HG02885 (cell line): ENCODE measurements around the gene TPSG1.

Experiments used
- ATAC-seq: cut with Tn5 transposase; IDR thresholded peaks from one replicate; pipeline ENCODE4 v1.9.1; 2021; ENCODE audit warnings: mild to moderate bottlenecking; ENCODE audit not compliant: unreplicated experiment, poor library complexity

The TPSG1 gene

DNA sequence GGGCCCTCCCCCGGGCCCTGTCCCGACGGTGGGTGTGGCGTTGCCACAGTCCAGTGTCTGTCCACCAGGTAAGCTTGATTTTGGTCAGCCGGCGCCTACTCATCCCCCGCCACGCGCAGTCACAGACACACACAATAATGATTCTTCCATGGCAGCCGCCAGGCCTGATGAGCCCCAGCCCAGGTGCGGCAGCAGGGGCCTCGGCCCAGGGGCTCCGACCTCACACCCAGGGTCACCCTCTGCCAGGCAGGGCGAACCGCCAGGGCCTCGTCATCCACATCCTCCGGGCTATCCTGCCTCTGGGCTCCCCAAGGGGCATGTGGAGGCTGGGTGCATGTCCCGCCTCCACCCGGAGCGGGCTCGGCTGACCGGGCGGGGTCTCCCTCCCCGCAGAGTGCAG is 7.5 kb downstream of the TPSG1 start:
- no peak for ATAC-seq

DNA sequence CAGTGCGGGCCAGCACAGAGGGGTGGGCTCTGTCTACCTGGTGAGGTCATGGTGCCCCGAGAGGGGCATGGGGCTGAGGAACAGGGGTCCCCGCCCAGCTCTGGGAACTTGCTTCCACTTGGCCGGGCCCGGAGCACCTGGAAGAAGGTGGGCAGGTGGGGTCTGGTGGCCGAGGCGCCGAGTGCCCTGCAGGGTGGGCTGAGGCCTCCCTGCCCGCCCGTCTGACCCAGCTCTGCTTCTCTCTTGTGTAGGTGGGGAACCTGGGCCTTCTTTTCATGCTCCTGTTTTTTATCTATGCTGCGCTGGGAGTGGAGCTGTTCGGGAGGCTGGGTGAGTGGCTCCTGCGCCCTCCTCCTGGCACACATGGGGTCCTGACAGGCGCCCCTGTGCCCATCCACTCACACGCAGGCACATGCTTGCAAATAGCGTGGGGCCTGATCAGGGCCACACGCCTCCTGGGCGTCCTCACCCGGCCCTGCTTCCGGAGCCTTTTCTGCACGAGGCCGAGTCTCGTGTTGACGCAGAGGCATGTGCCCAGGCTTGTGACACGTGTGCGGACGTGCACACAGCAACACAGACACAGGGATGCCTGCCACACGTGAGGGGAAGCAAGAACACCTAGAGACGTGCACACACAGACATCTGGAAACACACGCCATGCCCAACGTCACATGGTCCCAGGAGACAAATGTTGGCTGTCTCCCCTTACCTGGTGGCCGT is 8.2 kb downstream of the TPSG1 start:
- ATAC-seq: no peak

DNA sequence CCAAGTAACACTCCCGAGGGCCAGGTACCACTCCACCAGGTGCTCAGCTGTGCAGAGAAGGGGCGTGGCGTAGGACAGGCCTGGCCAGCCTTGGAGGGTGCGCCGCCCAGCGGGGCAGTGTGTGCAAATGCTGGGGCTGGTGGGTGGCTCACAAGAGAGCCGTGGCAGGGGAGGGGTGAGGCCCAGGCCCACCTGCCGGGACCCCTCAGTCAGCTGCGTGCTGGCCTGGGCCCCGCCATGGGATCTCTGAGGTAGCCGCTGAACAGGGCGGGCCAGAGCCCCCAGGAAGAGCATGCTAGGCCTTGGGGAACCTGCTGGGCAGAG is 8.8 kb downstream of the TPSG1 start:
- no peak for ATAC-seq

DNA sequence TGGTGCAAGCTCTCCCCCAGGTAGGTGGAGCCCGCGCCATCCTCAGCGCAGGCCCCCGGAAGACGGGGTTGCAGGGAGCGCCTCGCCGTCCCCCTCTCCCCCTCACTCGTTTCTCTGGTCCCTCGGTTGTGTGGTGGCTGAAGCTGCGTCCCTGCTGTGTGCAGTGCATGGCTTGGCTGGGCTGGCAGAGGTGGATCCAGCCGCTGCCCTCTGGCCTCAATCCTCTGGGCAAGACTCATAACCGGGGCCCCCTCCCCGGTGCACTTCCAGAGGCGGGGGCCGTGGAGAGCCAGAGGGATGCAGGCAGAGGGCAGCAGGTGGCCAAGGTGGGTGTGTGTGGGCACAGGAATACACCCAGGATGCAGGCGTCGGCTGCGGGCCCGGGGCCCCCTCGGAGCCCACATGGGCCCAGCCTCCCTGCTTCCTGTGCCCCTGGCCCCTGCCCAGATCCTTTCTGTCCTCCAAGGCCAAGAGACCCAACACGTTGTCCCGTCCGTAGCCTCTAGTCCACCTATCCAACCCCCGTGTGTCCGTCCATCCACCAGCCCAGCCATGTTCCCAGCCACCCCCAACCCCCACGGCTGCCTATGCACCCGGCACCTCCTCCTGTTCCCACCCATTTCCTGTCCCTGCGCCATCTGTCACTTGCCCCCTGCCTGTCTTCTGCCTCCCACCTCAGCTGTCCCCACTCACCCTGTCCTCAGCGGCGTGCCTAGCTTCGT is 9.3 kb downstream of the TPSG1 start:
- no peak for ATAC-seq

DNA sequence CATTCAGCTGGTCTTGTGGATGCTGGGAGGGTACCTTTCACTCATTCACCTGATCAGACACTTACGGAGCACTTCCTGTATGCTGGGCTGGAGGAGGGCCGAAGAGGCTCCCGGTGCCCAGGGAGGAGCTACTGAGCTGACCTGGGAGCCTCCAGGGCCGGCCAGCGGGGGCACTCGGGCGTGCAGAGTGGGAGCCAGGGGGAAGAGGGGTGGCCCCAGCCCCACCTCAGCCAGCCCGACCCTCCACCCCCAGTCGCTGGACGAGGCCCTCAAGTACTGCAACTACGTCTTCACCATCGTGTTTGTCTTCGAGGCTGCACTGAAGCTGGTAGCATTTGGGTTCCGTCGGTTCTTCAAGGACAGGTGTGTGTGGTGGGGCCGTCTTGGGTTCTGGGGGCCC is 10.3 kb downstream of the TPSG1 start:
- no peak for ATAC-seq

DNA sequence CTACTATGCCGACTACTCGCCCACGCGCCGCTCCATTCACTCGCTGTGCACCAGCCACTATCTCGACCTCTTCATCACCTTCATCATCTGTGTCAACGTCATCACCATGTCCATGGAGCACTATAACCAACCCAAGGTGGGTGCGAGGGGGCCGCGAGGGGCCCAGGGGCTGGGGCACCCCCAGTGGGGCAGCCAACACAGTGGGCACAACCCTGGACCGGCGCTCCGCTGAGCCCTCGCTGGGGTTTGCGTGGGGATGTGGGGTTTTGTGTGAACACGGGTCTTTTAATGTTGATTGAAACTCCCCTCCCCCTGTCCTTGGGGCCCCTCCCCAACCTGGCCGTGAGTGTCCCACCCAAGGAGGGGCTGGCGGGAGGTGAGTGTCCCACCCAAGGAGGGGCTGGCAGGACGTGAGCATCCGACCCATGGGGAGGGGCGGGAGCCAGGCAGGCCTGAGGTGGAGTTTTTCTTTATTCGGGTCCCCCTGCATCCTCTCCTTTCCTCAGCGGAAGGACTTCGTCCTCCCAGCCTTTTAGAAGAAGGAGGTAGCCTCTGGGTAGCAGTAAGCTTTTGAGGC is 11.2 kb downstream of the TPSG1 start:
- no peak for ATAC-seq

DNA sequence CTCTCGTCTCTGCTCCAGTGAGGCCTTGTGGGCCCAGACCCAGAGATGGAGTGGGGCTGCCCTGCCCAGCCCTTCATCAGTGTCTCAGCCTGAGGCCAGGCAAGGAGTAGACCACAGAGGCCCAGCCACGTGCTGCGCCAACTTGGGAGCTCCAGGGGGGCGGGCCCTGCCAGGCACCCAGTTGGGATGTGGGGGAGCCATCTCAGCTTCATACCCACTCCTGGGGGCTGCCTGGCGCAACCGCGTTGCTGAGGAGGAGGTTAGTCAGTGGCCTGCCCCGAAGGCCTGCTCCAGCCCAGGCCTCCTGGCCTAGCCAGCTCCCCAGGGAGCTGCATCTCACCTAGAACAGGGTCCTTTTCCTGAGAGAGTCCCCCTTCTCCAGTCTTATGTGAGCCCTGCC is 11.8 kb downstream of the TPSG1 start:
- ATAC-seq: no peak

DNA sequence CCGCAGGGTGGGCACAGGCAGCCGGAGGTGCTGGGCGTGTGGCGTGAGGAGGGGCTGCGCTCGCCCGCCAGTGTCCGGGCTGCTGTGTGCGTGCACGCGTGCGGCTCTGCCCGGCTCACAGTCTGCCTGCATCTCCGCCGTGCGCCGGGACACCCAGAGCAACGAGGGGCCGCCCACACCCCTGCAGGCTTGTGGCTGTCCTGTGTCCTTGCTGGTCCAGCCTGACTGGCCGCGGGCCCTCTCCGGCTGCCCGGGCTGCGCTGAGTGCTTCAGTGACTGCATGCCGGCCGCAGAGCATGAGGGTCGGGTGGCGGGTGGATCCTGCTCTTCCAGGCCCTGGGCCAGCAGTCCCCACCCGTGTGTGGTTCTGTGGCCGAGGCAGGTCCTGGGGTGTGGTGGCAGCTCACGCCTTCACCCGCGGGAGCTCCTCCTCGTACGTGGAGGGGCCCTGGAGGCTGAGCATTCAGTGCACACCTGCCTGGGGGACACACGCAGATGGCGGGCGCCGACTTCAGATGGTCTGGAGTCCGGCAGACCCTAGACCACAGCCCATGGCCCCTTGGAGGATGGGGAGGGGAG is 12.4 kb downstream of the TPSG1 start:
- ATAC-seq: no peak

DNA sequence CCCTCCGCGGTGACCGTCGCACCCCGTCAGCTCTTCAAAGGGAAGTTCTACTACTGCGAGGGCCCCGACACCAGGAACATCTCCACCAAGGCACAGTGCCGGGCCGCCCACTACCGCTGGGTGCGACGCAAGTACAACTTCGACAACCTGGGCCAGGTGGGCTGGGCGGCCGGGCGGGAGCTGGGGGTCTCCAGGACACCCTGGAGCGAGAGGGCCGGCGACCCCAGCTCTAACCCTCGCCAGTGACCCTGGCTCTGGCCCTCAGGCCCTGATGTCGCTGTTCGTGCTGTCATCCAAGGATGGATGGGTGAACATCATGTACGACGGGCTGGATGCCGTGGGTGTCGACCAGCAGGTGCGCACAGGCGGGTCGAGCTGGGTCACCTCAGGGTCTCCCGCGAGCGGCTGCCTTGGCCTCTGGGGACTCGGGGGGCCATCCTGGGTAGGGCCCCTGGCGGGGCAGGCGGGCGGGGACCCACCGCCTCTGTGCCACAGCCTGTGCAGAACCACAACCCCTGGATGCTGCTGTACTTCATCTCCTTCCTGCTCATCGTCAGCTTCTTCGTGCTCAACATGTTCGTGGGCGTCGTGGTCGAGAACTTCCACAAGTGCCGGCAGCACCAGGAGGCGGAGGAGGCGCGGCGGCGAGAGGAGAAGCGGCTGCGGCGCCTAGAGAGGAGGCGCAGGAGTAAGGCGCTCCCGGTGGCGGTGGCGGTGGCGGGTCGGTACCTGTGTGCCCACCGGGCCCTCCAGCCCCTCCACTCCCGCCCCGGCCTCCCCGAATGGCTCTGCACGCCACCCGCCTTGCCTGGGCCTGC is 13.4 kb downstream of the TPSG1 start:
- no peak for ATAC-seq

DNA sequence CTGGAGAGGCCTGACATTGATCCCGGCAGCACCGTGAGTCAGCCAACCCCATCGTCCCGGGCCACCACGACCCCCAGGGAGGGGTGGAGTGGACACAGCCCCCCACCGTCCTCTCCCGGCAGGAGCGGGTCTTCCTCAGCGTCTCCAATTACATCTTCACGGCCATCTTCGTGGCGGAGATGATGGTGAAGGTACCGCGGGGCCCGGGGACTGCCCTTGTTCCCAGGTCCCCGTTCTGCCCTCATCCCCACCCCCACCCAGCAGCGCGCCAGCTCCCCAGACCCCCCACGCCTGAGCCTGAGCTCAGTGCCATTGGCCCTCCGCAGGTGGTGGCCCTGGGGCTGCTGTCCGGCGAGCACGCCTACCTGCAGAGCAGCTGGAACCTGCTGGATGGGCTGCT is 14.6 kb downstream of the TPSG1 start:
- no peak for ATAC-seq

DNA sequence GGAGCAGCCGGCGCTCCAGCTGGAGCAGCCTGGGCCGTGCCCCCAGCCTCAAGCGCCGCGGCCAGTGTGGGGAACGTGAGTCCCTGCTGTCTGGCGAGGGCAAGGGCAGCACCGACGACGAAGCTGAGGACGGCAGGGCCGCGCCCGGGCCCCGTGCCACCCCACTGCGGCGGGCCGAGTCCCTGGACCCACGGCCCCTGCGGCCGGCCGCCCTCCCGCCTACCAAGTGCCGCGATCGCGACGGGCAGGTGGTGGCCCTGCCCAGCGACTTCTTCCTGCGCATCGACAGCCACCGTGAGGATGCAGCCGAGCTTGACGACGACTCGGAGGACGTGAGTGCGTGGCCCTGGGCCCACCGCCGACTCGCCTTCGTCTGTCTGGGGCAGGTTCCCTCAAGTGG is 16.0 kb downstream of the TPSG1 start:
- ATAC-seq: no peak

DNA sequence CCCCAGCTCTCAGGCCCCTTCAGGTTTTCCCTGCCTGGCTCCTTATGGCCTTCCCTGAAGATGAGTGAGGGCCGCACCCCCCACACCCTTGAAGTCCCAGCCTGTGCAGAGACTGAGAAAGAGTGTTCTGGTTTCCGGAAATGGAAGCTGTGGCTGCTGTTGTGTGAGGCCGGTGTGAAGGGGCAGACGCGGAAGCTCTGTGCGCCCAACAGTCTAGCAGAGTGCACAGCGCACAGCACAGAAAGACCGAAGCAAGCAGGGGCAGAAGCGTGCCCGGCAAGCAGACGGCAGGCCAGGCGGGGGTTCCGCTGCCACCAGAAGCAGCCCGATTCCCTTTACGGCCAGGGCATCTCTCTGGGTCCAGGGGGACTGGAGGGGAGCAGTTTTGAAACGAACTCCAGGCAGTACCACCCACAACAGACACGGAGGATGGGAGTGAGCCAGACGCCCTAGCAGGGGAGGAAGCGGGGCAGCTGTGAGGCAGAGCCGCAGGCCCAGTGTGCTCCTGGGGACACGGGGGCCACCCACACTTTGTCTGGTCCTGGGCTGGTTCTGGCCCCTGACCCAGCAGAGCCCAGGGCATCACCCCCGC is 16.7 kb downstream of the TPSG1 start:
- ATAC-seq: no peak

DNA sequence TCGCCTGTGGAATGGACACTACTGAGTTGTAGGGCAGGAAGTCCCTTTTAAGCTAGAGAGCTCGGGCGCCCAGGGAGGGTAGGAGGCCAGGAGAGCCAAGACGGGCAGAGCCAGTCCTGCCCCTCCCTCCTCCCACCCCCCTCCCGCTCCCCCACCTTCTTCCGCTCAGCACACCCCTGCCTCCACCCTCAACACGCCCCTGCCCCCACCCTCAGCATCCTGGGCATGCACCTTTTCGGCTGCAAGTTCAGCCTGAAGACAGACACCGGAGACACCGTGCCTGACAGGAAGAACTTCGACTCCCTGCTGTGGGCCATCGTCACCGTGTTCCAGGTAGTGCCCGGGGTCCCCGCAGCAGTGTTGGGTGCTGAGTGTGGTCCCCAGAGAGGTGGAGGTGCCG is 18.3 kb downstream of the TPSG1 start:
- ATAC-seq: no peak

DNA sequence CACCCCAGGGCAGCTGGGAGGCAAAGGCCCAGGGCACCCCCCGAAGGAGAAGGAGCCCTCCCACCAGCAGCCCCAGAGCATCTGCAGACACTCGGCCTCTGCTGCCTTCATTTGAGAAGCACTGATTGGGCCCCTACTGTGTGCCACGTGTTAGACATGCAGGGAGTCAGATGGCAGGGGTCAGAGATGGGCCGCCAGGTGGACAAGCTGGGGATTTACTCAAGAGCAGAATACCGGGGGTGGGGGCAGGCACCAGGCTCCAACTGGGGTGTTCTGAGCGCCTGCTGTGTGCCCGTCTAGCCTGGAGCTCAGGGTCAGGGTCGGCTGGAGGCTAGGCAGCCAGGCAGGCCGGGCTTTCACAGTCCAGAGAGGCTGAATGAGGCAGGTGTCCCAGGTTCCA is 18.7 kb downstream of the TPSG1 start:
- no peak for ATAC-seq

DNA sequence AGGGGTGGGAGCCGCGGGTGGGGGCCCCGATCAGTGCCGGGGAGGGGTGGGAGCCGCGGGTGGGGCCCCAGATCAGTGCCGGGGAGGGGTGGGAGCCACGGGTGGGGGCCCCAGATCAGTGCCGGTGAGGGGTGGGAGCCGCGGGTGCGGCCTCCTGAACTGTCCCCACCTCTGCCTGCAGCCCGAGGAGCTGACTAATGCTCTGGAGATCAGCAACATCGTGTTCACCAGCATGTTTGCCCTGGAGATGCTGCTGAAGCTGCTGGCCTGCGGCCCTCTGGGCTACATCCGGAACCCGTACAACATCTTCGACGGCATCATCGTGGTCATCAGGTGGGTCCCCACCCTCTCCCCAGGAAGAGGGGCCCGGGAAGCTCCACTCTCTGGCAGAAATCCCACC is 20.1 kb downstream of the TPSG1 start:
- no peak for ATAC-seq

DNA sequence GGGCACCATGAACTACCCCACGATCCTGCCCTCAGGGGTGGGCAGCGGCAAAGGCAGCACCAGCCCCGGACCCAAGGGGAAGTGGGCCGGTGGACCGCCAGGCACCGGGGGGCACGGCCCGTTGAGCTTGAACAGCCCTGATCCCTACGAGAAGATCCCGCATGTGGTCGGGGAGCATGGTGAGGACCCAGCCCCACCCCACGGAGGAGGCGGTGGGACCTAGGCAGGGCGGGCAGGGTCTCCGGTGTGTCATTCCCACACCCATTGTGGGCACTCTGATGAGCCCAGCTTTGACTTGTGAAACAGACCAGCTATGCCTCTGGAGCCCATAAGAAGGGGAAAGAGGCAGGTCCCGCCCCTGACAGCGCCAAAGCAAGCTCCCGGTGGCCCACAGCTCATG is 22.8 kb downstream of the TPSG1 start:
- ATAC-seq: no peak

DNA sequence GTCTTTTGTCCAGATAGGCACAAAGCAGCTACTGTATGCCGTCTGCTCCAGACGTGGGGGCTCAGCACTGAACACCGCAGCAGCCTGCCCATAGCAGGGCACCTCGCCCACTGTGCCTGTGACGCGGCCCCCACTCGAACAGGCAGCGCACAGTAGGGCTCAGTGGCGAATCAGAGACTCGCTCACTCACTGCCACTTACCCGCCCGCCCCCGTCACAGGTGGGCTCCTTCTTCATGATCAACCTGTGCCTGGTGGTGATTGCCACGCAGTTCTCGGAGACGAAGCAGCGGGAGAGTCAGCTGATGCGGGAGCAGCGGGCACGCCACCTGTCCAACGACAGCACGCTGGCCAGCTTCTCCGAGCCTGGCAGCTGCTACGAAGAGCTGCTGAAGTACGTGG is 23.6 kb downstream of the TPSG1 start:
- no peak for ATAC-seq

DNA sequence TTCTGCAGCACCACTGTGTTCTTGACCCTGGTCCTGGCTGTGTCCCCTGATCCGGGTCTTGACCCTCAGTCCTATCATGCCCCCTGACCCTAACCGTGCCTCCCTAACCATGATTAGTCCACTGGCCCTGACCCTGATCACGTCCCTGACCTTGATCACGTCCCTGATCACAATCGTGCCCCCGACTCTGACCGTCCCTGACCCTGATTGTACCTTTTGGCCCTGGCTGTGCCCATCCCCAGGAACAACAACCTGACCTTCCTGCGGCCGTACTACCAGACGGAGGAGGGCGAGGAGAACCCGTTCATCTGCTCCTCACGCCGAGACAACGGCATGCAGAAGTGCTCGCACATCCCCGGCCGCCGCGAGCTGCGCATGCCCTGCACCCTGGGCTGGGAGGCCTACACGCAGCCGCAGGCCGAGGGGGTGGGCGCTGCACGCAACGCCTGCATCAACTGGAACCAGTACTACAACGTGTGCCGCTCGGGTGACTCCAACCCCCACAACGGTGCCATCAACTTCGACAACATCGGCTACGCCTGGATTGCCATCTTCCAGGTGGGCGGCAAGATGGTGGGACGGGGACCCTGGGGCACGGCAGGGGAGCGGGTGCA is 24.9 kb downstream of the TPSG1 start:
- ATAC-seq: no peak

DNA sequence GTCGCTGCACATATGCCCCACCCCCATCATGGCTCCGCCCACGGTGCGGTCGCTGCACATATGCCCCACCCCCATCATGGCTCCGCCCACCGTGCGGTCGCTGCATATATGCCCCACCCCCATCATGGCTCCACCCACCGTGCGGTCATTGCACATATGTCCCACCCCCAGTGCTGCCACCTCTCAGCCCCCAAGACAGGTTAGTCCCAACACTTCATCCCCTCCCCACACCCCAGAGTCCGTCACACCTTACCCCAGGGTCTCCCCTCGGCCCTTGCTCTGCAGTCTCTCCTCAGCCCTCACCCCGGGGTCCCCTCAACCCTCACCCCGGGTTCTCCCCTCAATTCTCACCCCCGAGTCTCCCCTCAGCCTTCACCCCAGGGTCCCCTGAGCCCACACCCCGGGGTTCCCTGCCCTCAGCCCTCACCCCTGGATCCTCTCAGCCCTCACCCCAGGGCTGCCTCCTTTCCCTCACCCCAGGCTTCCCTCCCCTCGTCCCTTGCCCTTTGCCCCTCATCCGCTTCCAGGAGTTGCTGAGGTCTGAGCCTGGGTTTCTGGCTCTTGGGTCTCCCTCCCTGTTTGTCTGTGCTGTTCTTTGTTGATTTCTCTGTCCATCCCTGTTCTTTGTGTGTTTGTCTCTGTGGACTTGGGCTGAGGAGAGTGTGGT is 25.6 kb downstream of the TPSG1 start:
- ATAC-seq: no peak
